Measurements from ENCODE around the gene SNAPIN.

Gene SNAPIN

DNA sequence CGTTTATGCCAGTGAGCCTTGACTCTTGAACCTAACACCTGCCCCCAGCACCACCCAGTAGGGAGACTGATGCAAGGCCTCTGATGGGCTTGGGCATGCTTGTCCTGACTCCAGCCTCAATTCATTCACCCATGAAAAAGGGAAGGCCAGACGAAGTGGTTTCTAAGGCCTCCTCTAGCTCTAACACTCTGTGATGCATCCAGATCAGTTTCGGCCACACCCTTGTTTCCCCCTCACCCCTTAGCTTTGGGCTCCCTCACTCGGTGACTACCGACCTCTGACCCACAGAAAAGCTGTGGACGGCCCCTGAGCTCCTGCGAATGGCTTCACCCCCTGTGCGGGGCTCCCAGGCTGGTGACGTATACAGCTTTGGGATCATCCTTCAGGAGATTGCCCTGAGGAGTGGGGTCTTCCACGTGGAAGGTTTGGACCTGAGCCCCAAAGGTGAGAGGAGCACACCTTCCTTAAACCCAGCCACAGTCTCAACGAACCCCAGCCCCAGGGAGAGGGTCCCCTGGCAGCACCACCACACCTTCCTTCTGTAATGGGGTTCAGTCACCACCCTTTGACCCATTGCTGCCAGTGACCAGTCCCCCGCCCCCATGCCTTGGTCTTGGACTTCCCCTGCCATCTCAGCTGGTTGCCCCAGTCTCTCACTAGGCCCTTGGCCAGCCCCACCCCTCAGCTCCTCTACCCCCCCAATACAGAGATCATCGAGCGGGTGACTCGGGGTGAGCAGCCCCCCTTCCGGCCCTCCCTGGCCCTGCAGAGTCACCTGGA is 29.0 kb downstream of the SNAPIN start:
- H3K4me3 ChIP-seq (ENCODE audit: low read length): no peak overlapping the region
- no peak for DNase-seq (ENCODE audit: low read depth)
- TF ChIP-seq, protein P1, sequence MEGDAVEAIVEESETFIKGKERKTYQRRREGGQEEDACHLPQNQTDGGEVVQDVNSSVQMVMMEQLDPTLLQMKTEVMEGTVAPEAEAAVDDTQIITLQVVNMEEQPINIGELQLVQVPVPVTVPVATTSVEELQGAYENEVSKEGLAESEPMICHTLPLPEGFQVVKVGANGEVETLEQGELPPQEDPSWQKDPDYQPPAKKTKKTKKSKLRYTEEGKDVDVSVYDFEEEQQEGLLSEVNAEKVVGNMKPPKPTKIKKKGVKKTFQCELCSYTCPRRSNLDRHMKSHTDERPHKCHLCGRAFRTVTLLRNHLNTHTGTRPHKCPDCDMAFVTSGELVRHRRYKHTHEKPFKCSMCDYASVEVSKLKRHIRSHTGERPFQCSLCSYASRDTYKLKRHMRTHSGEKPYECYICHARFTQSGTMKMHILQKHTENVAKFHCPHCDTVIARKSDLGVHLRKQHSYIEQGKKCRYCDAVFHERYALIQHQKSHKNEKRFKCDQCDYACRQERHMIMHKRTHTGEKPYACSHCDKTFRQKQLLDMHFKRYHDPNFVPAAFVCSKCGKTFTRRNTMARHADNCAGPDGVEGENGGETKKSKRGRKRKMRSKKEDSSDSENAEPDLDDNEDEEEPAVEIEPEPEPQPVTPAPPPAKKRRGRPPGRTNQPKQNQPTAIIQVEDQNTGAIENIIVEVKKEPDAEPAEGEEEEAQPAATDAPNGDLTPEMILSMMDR (conservative IDR thresholded peaks at IDR 0.05; ENCODE audit: low read length): no peak

DNA sequence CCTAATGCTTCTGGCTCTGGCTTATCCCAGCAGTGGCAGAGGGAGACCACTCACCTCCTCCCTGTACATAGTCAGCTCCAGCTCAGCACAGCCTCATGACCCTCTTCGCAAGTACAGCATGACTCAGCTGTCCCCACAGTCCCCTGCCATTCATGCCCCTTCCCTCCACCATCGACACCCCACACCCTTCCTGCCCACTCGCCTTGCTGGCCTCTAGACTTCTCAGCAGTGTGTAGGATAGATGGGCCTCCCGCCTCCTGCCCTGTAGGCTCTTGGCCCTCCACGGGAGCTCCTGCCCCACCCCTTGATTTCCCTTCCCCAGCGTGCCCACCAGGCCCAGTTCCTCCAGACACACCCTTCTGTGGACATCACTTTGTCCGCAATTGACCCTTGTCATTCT is 29.8 kb downstream of the SNAPIN start:
- no peak overlapping the region for H3K4me3 ChIP-seq (ENCODE audit: low read length)
- DNase-seq (ENCODE audit: low read depth): no peak
- TF ChIP-seq, protein P1 (conservative IDR thresholded peaks at IDR 0.05; ENCODE audit: low read length): no peak

DNA sequence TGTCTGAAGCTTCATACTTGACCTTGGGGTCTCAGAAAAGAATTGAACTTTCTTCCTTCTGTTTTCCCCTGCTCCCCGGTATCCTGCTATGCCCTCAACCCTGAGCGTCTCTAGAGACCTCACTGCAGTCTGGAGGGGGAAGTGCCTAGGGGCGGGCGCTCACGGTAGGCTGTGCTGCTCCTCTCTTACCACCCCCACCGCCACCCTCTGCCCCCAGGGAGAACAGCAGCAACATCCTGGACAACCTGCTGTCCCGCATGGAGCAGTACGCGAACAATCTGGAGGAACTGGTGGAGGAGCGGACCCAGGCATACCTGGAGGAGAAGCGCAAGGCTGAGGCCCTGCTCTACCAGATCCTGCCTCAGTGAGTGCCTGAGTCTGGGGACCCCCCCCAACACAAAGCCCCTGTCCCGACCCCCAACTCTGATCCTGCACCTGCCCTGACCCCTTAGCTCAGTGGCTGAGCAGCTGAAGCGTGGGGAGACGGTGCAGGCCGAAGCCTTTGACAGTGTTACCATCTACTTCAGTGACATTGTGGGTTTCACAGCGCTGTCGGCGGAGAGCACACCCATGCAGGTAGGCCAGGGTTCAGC is 30.3 kb downstream of the SNAPIN start:
- TF ChIP-seq, protein P1 (conservative IDR thresholded peaks at IDR 0.05; ENCODE audit: low read length): no peak
- no peak for DNase-seq (ENCODE audit: low read depth)
- H3K4me3 ChIP-seq (ENCODE audit: low read length): no peak overlapping the region

DNA sequence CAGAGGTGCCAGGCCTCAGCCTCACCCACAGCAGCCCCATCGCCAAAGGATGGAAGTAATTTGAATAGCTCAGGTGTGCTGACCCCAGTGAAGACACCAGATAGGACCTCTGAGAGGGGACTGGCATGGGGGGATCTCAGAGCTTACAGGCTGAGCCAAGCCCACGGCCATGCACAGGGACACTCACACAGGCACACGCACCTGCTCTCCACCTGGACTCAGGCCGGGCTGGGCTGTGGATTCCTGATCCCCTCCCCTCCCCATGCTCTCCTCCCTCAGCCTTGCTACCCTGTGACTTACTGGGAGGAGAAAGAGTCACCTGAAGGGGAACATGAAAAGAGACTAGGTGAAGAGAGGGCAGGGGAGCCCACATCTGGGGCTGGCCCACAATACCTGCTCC is 35.0 kb downstream of the SNAPIN start:
- TF ChIP-seq, protein P1 (conservative IDR thresholded peaks at IDR 0.05; ENCODE audit: low read length): no peak
- H3K4me3 ChIP-seq (ENCODE audit: low read length): no peak overlapping the region
- no peak for DNase-seq (ENCODE audit: low read depth)

DNA sequence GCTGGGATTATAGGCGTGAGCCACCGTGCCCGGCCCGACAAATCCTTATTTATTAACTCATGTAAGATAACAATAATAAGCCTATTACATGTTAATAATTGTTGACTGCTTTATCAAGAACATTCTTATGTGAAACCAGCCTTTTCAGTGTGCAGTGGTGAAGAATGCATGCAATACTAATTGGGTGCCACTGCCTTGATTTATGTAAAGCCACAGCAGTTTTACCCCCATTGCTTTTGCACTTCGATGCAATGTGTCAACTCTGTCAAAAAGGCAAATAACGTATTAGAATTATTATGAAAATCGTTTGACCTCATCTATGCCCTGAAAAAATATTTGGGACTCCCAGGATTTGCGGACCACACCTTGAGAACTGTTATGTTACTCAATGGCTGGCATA is 38.2 kb downstream of the SNAPIN start:
- TF ChIP-seq, protein P1 (conservative IDR thresholded peaks at IDR 0.05; ENCODE audit: low read length): no peak
- DNase-seq (ENCODE audit: low read depth): no peak
- no peak overlapping the region for H3K4me3 ChIP-seq (ENCODE audit: low read length)

DNA sequence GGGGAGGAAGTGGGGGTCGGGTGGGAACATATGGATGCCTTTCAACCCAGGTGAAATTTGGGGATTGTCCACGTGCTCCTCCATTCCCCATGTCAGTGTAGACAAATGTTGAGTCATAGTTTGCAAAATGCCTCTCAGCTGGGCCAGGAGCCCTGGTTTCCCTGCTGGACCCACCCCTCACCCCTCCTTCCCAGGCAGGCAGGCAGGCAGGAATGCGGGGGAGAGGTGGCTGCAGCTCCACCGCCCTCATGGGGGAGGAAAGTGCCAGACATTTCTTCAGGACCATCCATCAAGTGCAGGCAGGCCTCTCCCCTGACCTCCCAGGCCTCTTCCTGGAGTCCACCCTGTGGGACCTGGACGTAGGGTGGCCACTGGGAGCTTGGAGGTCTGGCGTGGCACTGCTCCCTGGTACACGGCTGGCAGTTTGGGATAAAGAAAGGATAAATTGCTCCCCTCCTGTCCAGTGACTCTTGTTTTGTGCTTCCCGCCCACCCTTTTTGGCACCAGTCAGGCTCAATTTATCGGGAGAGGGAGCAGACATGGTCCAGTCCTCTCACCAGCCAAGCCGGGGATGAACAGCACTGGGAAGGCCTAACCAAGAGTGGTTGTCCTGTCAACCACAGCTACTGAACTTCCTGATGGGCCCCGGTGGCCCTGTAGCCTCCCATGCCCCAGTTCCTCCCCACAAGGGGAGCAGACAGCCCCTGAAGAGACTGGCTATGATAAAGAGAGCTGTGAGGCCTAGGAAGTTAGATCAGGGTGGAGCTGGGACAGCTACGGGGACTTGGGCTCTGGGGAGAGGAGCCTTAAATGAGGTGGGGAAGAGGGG is 38.9 kb downstream of the SNAPIN start:
- DNase-seq (ENCODE audit: low read depth): peak; percentile 34
- no peak overlapping the region for H3K4me3 ChIP-seq (ENCODE audit: low read length)
- TF ChIP-seq, protein P1 (conservative IDR thresholded peaks at IDR 0.05; ENCODE audit: low read length): no peak
